CD4-positive, alpha-beta T cell treated with Interferon gamma for 1 hour (primary cell): ENCODE results near the gene SAYSD1.

Experiments
- DNase-seq: peaks from one replicate; pipeline ENCODE4 v3.0.0-alpha.2; 2020

The SAYSD1 gene

GRCh38 chr6:39056191-39056590 is 58.8 kb downstream of the SAYSD1 start:
- DNase-seq = no peak

- DNase-seq = no peak
These were observed 59.3 kb downstream of the SAYSD1 start for GRCh38 chr6:39055661-39056060.

DNA sequence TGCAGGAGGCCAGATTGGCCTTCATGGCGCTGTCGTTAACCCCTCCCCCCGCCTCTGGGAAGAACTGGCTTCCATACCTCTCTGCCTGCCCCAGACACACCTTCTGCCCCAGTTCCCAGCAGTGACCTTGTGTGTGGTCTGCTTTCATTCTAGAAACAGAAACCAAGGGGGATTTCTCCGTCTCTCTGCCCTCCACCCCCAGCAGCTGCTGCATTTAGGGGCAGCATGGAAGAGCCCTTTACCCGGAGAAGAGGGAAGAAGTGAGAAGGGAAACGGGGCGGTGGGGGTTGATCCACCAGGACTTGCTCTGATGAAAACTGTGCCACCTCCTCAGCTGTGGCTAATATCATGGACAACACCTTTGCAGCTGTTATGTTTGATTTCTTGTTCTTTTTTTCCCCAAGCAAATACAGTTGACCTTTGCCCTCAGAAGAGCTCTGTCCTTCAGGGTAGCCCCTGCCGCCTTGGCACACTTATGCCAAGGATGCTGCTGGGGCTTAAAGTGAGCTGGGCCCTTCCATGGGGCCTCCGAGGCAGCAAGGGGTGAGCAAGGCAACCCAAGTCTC is 60.3 kb downstream of the SAYSD1 start:
- DNase-seq = no peak
